H1 (cell line): ENCODE data around the gene RPN2. TPM values are rescaled to one million over a fixed set of nuclear protein-coding genes. Genes with fewer than 3 reads are reported as not detected.

Source experiments
- BCL11A ChIP-seq, 2 experiments: IDR thresholded peaks; one replicate each; pipeline ENCODE4 v1.6.1; 2011; ENCODE audit warnings: low read depth in 2 of 2, low read length in 2 of 2, mild to moderate bottlenecking in 2 of 2
- EGR1 ChIP-seq: IDR thresholded peaks from 2 replicates; pipeline ENCODE4 v1.6.1; 2011; ENCODE audit warnings: low read depth, low read length, borderline replicate concordance
- MAFK ChIP-seq: IDR thresholded peaks from 2 replicates; pipeline ENCODE4 v1.6.1; 2012; ENCODE audit warnings: low read depth, mild to moderate bottlenecking, improper control_type of control experiment, low read length
- NANOG ChIP-seq: IDR thresholded peaks from 2 replicates; pipeline ENCODE4 v1.6.1; 2011; ENCODE audit warnings: low read length, low read depth, mild to moderate bottlenecking, inconsistent platforms; ENCODE audit not compliant: insufficient read depth, poor library complexity, severe bottlenecking
- RFX5 ChIP-seq: IDR thresholded peaks from 2 replicates; pipeline ENCODE4 v1.6.1; 2011; ENCODE audit warnings: low read depth, low read length, improper control_type of control experiment, borderline replicate concordance
- SIX5 ChIP-seq: IDR thresholded peaks from 2 replicates; pipeline ENCODE4 v1.6.1; 2011; ENCODE audit warnings: mild to moderate bottlenecking, low read depth, low read length
- SRF ChIP-seq: IDR thresholded peaks from 2 replicates; pipeline ENCODE4 v1.6.1; 2011; ENCODE audit warnings: mild to moderate bottlenecking, low read depth, low read length, moderate library complexity
- polyA plus RNA-seq, 7 experiments: library from polyadenylated mRNA; depleted of rRNA in 3 of 7; stranded (reverse) in 5 of 7; unstranded in 2 of 7; fragments of >200 nt in 5 of 7; fragments of 200-250 nt in 2 of 7; gene quantifications; 1 replicate in 5 of 7; 2 replicates in 1 of 7; 4 replicates in 1 of 7; pipeline versions ENCODE4 v1.2.1 to v1.2.3, GENCODE V29; 2011 to 2013; ENCODE audit warnings: missing spikeins in 2 of 7, mixed read lengths in 2 of 7
- total RNA-seq: library from RNA; stranded (reverse); fragmentation: NEBNext Ultra II Directional; extraction: Animal tissue kit (Norgen Biotek cat#: 25700); gene quantifications from 2 replicates; pipeline ENCODE4 v1.2.1, GENCODE V29; 2021
- TF ChIP-seq, protein P1 (sequence below): fragments of 300-600 bp; sonication (generic); IDR thresholded peaks from 2 replicates; pipeline ENCODE4 v1.7.1; 2012; ENCODE audit warnings: low read length, moderate library complexity, mild to moderate bottlenecking, inconsistent platforms; ENCODE audit not compliant: insufficient replicate concordance

RPN2 gene
- total and polyA plus RNA-seq, 2 of the 8 experiments (the other 6 are each of a cell fraction or from before 2014, with no cell fraction given): 236 to 379 TPM

DNA sequence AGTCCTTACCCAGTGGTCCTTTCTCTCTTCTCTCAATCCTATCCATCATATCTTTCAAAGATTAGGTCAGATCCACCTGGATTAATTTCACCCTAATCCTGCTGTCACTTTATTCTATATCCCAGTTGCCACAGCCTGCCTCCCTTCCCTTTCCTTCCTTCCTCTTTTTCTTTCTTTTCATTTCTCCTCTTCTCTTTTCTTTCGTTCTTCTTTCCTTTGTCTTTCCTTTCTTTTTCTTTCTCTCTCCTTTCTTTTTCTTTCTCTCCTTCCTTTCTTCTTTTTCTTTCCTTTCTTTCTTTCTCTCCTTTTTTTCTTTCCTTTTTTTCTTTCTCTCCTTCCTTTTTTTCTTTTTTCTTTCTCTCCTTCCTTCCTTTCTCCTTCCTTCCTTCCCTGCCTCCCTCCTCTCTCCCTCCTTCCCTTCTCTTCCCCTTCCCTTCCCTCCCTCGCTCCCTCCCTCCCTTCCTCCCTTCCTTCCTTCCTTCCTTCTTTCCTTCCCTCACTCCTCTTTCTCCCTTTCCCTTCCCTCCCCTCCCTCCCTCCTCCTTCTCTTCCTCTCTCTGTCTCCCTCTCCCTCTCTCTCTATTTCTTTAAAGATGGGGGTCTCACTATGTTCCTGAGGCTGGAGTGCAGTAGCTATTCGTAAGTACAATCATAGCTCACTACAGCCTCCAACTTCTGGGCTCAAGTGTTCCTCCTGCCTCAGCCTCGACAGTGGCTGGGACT, 15.1 kb upstream of the RPN2 start (continued):
- TF ChIP-seq, protein P1, sequence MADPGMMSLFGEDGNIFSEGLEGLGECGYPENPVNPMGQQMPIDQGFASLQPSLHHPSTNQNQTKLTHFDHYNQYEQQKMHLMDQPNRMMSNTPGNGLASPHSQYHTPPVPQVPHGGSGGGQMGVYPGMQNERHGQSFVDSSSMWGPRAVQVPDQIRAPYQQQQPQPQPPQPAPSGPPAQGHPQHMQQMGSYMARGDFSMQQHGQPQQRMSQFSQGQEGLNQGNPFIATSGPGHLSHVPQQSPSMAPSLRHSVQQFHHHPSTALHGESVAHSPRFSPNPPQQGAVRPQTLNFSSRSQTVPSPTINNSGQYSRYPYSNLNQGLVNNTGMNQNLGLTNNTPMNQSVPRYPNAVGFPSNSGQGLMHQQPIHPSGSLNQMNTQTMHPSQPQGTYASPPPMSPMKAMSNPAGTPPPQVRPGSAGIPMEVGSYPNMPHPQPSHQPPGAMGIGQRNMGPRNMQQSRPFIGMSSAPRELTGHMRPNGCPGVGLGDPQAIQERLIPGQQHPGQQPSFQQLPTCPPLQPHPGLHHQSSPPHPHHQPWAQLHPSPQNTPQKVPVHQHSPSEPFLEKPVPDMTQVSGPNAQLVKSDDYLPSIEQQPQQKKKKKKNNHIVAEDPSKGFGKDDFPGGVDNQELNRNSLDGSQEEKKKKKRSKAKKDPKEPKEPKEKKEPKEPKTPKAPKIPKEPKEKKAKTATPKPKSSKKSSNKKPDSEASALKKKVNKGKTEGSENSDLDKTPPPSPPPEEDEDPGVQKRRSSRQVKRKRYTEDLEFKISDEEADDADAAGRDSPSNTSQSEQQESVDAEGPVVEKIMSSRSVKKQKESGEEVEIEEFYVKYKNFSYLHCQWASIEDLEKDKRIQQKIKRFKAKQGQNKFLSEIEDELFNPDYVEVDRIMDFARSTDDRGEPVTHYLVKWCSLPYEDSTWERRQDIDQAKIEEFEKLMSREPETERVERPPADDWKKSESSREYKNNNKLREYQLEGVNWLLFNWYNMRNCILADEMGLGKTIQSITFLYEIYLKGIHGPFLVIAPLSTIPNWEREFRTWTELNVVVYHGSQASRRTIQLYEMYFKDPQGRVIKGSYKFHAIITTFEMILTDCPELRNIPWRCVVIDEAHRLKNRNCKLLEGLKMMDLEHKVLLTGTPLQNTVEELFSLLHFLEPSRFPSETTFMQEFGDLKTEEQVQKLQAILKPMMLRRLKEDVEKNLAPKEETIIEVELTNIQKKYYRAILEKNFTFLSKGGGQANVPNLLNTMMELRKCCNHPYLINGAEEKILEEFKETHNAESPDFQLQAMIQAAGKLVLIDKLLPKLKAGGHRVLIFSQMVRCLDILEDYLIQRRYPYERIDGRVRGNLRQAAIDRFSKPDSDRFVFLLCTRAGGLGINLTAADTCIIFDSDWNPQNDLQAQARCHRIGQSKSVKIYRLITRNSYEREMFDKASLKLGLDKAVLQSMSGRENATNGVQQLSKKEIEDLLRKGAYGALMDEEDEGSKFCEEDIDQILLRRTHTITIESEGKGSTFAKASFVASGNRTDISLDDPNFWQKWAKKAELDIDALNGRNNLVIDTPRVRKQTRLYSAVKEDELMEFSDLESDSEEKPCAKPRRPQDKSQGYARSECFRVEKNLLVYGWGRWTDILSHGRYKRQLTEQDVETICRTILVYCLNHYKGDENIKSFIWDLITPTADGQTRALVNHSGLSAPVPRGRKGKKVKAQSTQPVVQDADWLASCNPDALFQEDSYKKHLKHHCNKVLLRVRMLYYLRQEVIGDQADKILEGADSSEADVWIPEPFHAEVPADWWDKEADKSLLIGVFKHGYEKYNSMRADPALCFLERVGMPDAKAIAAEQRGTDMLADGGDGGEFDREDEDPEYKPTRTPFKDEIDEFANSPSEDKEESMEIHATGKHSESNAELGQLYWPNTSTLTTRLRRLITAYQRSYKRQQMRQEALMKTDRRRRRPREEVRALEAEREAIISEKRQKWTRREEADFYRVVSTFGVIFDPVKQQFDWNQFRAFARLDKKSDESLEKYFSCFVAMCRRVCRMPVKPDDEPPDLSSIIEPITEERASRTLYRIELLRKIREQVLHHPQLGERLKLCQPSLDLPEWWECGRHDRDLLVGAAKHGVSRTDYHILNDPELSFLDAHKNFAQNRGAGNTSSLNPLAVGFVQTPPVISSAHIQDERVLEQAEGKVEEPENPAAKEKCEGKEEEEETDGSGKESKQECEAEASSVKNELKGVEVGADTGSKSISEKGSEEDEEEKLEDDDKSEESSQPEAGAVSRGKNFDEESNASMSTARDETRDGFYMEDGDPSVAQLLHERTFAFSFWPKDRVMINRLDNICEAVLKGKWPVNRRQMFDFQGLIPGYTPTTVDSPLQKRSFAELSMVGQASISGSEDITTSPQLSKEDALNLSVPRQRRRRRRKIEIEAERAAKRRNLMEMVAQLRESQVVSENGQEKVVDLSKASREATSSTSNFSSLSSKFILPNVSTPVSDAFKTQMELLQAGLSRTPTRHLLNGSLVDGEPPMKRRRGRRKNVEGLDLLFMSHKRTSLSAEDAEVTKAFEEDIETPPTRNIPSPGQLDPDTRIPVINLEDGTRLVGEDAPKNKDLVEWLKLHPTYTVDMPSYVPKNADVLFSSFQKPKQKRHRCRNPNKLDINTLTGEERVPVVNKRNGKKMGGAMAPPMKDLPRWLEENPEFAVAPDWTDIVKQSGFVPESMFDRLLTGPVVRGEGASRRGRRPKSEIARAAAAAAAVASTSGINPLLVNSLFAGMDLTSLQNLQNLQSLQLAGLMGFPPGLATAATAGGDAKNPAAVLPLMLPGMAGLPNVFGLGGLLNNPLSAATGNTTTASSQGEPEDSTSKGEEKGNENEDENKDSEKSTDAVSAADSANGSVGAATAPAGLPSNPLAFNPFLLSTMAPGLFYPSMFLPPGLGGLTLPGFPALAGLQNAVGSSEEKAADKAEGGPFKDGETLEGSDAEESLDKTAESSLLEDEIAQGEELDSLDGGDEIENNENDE: no peak
- TF ChIP-seq NANOG (no peak), SIX5 (no peak), RFX5 (no peak), MAFK (no peak), SRF (no peak), EGR1 (no peak), BCL11A (IDR thresholded peaks at IDR 0.05; ENCODE audit: low read depth in 2 of 2, low read length in 2 of 2) (no peak)
